GM19193 (cell line): ENCODE results near the gene FBXO42.

Source experiments
- POLR2A ChIP-seq: IDR thresholded peaks from 4 replicates; pipeline ENCODE4 v1.6.1; 2011; ENCODE audit not compliant: insufficient read depth, insufficient read length; ENCODE audit errors: extremely low read depth

Gene FBXO42

DNA sequence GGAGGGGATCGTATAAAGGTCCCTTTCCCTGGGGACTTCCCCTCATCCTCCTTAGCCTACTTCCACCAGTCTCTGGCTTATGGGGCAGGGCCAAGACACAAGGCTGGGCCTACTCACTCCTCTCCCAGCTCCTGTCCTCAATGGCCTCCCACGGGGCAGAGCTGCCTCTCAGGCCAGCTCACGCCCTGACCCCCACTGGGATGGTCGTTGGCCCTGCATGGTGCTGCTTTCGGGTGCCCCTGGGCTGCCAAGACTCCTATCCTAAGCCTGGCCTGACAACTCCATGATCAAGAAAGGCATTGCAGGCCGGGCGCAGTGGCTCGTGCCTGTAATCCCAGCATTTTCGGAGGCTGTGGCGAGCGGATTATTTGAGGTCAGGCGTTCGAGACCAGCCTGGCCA is 121.5 kb downstream of the FBXO42 start:
- TF ChIP-seq POLR2A: no peak

GRCh38 chr1:16229976-16230740 is 122.1 kb downstream of the FBXO42 start:
- TF ChIP-seq POLR2A: no peak

DNA sequence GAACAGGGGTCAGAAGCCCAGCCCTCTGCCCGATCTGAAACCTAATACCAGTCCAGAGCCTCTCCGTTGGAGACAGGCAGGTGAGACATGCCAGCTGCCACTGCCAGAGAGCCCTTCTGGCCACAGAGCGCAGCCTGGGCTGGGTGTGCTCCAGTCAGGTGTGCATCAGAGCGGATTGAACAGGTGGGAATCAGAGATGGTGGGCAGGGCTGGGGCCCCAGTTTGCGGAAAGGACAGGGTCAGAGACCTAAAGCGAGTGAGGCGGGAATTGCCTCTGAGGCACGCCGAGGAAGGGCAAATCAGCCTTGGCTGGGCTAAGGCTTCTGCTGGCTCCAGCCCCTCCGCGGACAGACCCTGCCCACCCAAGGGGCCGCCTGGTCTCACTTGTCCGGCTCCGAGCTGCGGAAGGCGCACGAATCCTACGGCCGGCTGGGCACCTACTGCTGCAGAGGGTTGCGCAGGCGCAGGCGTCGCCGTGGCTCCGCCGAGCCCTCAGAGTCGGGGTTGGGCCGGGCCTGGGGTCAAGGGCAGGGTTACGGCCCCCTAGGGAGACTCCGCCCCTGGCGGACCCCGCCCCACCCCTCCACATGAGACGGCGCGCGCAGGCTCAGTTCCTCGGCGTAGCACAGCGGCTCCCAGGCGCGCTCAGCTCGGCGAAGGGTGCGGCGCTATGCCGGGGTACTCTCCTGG is 125.6 kb downstream of the FBXO42 start:
- TF ChIP-seq POLR2A: no peak

DNA sequence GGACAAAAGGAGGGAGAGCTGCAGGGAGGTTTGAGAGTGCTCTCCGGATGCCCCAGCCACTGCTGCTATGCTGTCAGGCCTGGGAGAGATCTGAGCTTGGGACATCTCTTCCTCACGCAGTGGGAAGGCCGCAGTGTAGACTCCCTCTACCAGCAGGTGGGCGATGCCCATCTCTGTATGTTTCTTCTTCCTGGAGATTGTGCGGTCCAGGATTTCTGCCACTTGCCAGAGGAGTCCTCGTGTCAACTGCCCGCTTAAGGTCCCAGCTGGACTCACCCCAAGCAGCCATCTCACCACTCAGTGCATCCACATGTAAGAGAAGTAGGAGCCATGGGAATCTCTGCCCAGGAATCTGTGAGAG is 126.2 kb downstream of the FBXO42 start:
- TF ChIP-seq POLR2A: no peak

- no peak for TF ChIP-seq POLR2A
Measured at GRCh38 chr1:16224472-16224871, 127.8 kb downstream of the FBXO42 start.

- TF ChIP-seq POLR2A: no peak
Measured at GRCh38 chr1:16221499-16221898, 130.8 kb downstream of the FBXO42 start.

DNA sequence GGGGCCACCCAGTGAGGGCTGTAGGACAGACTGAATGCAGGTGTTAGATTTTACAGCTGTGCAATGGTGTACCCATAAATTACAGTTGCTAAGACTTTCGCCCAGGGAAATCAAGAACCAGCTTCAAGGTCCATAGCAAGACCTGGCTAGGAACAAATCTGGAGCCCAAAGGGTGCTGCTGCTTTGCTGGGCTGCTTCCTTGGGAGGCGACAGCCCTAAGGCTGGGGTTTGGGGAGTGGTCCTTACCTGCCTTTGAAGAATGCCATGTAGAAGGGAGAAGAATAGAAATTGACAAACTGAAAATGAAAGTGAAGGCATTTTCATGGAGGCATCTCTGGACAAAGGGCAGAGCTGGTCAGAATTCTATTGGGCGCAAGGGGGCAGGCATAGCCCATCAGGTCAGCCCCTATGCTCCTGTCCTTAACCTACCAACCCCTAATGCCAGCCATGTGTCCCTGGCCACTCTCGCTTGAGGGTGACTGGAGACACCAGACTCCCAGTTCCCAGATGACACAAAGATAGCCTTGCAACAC is 132.2 kb downstream of the FBXO42 start:
- no peak for TF ChIP-seq POLR2A

- TF ChIP-seq POLR2A: no peak
Measured at GRCh38 chr1:16218674-16219071, 133.6 kb downstream of the FBXO42 start.

DNA sequence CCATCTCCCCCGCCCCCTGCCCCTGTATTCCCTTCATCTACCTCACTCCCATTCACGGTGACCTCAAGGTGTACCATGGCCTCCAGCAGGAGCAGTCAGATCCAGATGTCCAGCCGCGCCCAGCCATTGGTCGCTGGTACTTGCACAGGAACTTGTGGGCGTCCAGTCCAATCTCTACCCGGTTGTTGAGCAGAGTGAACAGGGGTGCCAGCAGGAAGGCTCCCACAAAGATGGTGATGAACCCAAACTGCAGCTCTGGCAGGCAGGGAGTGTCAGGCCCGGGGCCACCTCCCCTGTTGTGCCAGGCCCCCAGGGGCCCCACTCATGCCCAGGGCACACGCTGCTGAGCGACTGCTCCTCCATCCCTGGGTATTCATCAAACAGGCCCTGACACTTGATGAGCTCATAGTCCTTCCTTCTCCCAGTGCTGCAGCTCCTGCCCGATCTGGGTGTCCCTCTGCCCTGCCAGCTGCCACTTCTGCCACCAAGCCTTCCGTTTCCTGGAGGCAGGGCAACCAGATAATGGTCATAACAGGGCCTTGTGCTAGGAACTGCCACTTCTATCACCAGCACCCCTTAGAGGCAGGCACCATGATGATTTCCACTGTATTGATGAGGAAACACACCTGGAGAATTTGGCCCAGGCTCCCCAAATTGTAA is 134.1 kb downstream of the FBXO42 start:
- no peak for TF ChIP-seq POLR2A

- TF ChIP-seq POLR2A: no peak
Measured at GRCh38 chr1:16217061-16217785, 135.1 kb downstream of the FBXO42 start.

GRCh38 chr1:16215882-16216753 is 136.2 kb downstream of the FBXO42 start:
- TF ChIP-seq POLR2A: no peak

- no peak for TF ChIP-seq POLR2A
Measured at GRCh38 chr1:16213013-16213412, 139.3 kb downstream of the FBXO42 start.

GRCh38 chr1:16212251-16212961 is 139.9 kb downstream of the FBXO42 start, which contains the start of gene ARHGEF19:
Gene ARHGEF19 (minus strand): TSS chr1:16212652. CDS start chr1:16209054, 3,598 bp downstream.
- TF ChIP-seq POLR2A: no peak
